GM19467 (cell line): ENCODE measurements around the gene RBM8A.

Experiments used
- ATAC-seq: cut with Tn5 transposase; IDR thresholded peaks from one replicate; pipeline ENCODE4 v1.9.1; 2021; ENCODE audit warnings: mild to moderate bottlenecking, moderate library complexity; ENCODE audit not compliant: unreplicated experiment

Gene RBM8A

DNA sequence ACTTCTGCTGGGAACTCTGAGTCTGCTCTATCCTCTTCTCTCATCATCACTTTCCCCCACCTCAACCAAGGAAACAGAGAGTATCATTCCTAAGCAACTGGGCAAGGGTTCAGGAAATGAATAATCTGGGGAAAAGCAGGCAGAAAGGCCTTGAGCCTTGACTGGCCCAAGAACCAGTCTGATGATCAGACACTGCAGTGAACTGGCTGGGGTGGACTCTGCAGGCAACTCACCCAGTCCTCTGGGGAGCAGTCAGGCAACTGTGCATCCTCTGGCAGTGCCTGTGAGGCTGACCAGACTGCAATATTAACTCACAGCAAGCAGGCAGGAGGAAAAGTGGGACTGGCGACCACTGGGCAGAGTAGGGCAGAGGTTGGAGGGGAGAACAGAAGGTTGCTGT lies 42.6 kb downstream of the RBM8A start:
- no peak for ATAC-seq

DNA sequence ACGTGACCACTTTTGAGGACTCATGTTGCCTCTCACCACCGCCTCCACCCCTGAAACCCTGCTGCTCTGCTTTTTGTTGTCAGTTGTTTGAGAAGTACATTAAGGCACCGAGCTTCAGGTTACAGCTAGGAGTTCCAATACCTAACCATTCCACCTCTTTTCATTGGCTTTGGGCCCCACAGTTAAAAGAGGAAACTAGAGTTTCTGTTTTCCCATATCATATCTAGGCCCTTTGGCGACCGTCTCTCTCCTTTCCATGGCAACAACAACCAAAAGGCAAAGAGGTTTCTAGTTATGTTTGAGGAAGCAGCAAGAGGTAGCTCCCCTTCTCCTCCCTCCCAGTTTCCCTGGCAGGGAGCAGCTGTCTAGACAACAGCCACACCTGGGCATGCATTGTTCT lies 47.5 kb downstream of the RBM8A start:
- ATAC-seq: no peak

DNA sequence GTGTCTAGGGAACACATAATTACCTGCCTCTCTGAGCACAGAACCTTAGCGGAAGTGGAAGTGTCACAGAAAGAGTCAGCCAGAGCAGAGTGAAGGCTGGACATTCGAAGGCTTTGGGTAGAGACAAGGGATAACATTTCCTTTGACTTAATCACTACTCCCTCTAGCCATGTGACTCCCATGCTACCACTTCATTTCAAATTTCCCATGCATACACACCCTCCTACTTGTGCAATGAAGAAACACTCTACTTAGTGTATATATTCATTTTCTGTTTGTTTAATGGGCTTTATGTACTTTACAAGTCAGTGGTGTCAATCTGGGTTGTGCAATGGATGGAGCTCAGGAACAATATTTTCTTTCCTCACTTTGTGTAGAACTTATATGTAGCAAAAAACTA lies 48.6 kb downstream of the RBM8A start:
- ATAC-seq: no peak

DNA sequence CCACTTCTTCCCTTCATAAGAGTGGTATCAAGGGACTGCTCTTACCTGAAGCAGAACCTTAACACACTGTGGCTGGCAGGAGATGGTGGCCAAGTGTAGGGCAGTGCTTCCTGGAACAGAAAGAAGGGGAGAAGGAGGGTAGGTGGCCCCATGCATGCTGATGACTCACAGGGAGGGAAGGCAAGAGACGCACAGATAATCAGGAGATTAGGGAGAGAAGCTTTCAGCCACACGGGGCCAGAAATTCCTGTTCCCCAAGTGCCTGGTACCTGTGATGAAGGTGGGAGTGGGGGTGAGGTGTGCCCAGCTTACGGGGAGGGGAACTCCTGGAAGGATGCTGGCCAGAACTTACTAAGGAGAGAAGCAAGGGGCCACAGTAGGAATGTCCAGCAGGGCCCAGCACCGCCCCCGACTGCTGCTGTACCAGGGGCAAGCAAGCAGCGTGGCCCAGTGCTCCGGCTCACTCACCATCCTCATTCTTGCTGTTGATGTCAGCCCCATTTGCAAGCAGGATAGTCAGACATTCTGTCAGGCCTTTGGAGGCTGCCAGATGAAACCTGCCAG lies 49.3 kb downstream of the RBM8A start:
- no peak for ATAC-seq

DNA sequence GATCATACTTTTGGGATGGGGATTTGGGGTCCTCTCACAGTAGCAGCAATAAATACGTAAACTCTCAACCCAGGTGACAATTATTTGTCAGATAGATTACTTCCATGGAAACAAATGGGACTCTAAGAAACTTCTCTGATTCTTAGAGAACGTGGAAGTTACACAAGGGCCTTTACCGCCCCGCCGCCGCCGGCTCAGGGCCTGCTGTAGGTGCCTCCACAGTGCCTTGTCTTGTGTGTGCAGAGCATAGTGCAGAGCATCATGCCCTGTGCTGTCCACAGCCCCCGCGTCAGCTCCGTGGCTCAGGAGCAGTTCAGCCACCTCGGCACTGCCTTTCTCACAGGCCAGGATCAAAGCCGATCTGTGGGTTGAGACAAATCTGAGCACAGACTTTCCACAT lies 52.6 kb downstream of the RBM8A start:
- ATAC-seq: no peak

DNA sequence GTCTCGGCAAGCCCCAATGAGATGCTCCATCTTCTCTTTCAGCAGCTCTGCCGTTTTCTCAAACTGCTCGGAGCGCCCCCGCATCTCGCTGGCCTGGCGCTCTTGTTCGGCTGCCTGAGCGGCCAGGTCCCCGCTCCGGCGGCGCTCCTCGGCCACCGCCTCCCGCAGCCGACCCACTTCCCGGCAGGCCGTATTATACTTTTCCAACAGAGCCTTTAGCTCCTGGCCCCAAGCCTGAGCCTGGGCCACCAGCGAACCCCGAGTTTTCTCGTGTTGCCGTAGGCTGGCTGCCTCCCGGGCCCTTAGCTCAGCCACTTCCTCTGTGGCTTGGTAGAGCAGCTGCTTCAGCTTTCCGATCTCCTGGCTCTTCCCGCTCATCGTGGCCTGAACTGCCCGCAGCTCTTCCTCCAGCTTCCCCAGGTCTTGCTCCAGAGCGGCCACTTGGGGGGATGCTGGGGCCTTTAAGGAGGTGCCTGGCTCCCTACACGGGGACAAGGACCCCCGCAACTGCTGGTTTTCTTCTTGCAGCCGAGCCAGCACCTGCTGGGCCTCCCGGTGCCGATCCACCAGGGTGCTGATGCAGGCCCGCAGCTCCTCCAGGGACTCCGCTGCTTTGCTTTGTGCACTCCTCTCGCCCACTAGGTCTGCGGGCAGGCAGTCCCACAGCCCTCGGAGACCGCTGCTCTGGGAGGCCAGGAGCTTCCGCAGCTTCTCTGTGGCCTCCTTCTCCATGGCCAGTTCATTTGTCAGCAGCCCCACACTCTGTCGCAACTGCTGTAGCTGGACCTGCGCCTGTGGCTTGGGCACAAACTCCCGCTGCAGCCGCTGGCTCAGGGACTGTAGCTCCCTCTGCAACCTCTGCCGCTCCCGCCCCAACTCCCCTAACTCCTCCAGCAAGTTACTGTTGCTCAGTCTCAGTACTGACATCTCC lies 55.0 kb downstream of the RBM8A start:
- ATAC-seq: no peak
